Dendritic cell treated with granulocyte-macrophage colony-stimulating factor and Interleukin-4, amounts not matched to agents 40 ng/mL and 50 ng/mL, for 4 days (primary cell): ENCODE measurements around the gene PES1.

Source experiments
- H3K27ac Mint-ChIP-seq: one replicate; pipeline ENCODE4 v1.8.0; 2022; ENCODE audit warnings: mild to moderate bottlenecking, mixed read lengths
- H3K27me3 Mint-ChIP-seq: one replicate; pipeline ENCODE4 v1.8.0; 2022; ENCODE audit warnings: mild to moderate bottlenecking, mixed read lengths
- H3K36me3 Mint-ChIP-seq: one replicate; pipeline ENCODE4 v1.8.0; 2022; ENCODE audit warnings: low read depth, mixed read lengths
- H3K4me1 Mint-ChIP-seq: one replicate; pipeline ENCODE4 v1.8.0; 2022; ENCODE audit warnings: low read depth, mixed read lengths
- H3K4me3 Mint-ChIP-seq: one replicate; pipeline ENCODE4 v1.8.0; 2022; ENCODE audit warnings: mild to moderate bottlenecking, moderate library complexity, mixed read lengths
- H3K9me3 Mint-ChIP-seq: one replicate; pipeline ENCODE4 v1.8.0; 2022; ENCODE audit warnings: mixed read lengths
- intact Hi-C: fragments of 100-400 bp; cut with micrococcal nuclease; formaldehyde crosslinking; loops from one replicate; pipeline ENCODE4 v1.15.0; 2022

Gene PES1

DNA sequence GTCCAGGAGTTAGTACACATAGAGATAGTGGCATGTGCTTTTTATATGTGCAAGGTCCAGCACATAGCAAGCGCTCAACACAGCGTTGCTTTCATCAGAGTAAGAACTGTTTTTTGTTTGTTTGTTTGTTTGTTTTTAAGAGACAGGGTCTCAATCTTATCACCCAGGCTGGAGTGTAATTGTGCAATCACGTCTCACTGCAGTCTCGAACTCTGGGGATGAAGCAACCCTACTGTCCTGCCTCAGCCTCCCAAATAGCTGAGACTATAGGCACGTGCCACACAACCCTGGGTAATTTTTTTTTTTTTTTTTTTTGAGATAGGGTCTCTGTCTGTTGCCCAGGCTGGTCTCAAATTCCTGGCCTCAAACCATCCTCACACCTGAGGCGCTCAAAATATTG lies 26.1 kb upstream of the PES1 start:
- intact Hi-C loops, result no loop called here
- Mint-ChIP-seq H3K9me3 (no peaks in the 10 kb centered on the region), H3K4me3 (no peak overlapping the region), H3K4me1 (peaks cover 16% of the 10 kb centered on the region), H3K27ac (no peak overlapping the region), H3K36me3 (peaks cover 91% of the 10 kb centered on the region), H3K27me3 (no peaks in the 10 kb centered on the region)

DNA sequence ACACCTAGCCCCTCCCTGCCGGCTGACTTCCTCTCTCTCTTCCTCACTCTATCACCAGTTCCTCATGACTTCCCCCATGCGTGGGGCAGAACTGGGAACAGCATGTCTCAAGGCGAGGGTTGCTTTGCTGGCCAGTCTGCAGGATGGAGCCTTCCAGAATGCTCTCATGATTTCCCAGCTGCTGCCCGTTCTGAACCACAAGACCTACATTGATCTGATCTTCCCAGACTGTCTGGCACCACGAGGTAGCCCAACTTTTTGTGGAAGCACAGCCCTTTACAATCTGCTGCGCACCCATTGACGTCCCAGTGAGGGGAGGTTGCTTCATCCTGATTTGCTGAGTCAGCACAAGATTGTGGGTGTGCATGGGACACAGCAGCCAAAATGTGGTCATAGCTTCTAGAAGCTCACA lies 23.8 kb upstream of the PES1 start:
- no peaks in the 10 kb centered on the region for H3K27me3 Mint-ChIP-seq
- H3K9me3 Mint-ChIP-seq, result no peaks in the 10 kb centered on the region
- H3K27ac Mint-ChIP-seq, result peak overlapping the region; percentile 27
- peaks cover 27% of the 10 kb centered on the region for H3K4me1 Mint-ChIP-seq
- no peak overlapping the region for H3K4me3 Mint-ChIP-seq
- peaks cover 88% of the 10 kb centered on the region for H3K36me3 Mint-ChIP-seq
- intact Hi-C loops, result no loop called here

DNA sequence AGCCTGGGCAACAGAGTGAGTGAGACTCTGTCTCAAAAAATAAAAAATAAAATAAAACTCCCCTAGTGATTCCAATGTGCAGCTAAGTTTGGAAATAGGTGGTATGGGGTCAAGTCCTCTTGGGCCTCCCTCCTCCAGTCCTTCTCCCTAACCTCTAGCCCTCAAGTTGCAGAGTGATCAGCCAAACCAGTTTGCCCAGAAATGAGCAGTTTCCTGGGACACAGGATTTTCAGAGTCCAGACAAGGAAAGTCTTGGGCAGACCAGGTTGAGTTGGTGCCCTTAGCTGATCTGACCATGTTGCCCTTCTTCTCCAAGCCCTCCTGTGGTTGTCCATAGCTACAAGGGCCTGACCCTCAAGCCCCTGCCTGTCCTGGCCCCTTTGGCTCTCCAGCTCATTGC lies 23.2 kb upstream of the PES1 start:
- Mint-ChIP-seq H3K27me3 (no peaks in the 10 kb centered on the region), H3K36me3 (peaks cover 83% of the 10 kb centered on the region), H3K4me1 (peaks cover 33% of the 10 kb centered on the region), H3K27ac (peak overlapping the region; percentile 7), H3K9me3 (no peaks in the 10 kb centered on the region), H3K4me3 (no peak overlapping the region)
- intact Hi-C loops, result no loop called here

DNA sequence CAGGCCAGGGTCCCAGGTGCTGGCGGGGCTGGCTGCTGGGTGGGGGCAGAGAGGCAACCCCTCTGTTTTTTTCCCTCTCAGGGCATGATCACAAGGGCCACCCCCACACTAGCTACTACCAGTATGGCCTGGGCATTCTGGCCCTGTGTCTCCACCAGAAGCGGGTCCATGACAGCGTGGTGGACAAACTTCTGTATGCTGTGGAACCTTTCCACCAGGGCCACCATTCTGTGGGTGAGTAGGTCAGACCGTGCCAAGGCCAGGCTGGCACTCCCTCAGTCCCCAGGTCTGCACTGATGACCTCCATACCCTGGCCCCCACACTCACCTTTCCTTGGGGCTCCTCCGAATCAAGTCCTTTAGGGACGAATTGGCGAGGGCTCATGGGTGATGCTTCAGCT lies 22.6 kb upstream of the PES1 start:
- intact Hi-C loops, result no loop called here
- Mint-ChIP-seq H3K9me3 (no peaks in the 10 kb centered on the region), H3K4me1 (peaks cover 39% of the 10 kb centered on the region), H3K36me3 (peaks cover 77% of the 10 kb centered on the region), H3K27ac (peak overlapping the region; percentile 7), H3K4me3 (no peak overlapping the region), H3K27me3 (no peaks in the 10 kb centered on the region)

DNA sequence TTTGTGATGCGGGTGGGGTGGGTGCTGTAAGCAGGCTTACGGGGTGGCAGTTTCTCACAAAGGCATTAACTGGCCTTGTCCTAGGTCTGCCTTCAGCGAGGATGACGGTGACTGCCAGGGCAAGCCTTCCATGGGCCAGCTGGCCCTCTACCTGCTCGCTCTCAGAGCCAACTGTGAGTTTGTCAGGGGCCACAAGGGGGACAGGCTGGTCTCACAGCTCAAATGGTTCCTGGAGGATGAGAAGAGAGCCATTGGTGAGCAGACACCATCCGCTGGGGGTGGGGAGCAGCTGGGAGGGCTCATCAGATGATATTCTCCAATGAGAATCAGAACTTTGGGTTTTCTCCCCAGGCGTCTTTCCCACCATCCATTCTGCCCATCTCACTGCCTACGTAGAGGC lies 21.1 kb upstream of the PES1 start:
- intact Hi-C loops, result no loop called here
- H3K4me3 Mint-ChIP-seq, result no peak overlapping the region
- peaks cover 68% of the 10 kb centered on the region for H3K36me3 Mint-ChIP-seq
- H3K27ac Mint-ChIP-seq, result no peak overlapping the region
- no peaks in the 10 kb centered on the region for H3K9me3 Mint-ChIP-seq
- peaks cover 54% of the 10 kb centered on the region for H3K4me1 Mint-ChIP-seq
- no peaks in the 10 kb centered on the region for H3K27me3 Mint-ChIP-seq

DNA sequence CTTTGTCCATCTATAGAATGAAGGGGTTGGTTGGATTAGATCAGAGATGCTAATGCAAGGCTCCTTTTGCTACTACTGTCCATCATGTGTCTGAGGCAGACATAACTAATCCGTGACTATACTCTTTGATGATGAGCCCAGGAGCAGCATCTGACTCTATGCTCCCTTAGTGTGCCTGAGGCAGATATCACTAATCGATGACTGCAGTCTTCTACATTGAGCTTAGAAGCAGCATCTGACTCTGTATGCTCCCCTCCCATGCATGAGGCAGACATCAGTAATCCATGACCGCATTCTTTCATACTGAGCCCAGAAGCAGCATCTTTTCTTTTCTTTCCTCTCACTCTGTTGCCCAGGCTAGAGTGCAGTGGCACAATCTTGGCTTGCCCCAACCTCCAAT lies 19.5 kb upstream of the PES1 start:
- peak overlapping the region; percentile 86 for H3K27ac Mint-ChIP-seq
- H3K4me3 Mint-ChIP-seq, result no peak overlapping the region

DNA sequence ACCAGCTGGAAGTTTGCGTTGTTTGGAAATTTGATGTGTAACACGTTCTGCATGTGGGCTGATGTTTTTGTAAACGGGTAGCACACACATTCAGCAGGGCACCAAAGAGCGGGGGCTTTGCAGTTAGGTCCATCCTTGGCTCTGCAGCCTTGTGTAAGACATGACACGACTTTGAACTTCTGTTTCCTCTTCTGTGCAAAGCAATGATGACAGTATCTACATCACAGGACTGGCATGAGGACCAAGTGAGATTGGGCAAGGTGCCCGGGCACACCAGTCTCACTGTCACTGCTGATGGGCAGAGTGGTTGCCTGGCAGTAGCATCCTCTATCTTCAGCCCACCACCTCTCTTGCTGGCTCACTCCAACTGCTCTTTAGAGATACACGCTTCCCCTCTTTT lies 18.6 kb upstream of the PES1 start:
- Mint-ChIP-seq H3K9me3 (no peaks in the 10 kb centered on the region), H3K4me3 (peak overlapping the region; percentile 10), H3K36me3 (peaks cover 53% of the 10 kb centered on the region), H3K27ac (peak overlapping the region; percentile 86), H3K27me3 (no peaks in the 10 kb centered on the region), H3K4me1 (peaks cover 71% of the 10 kb centered on the region)
- intact Hi-C loops, result no loop called here

More for the DNA sequence above, 19.5 kb upstream of the PES1 start:
- intact Hi-C loops, result no loop called here
- H3K27me3 Mint-ChIP-seq, result no peaks in the 10 kb centered on the region
- peaks cover 62% of the 10 kb centered on the region for H3K36me3 Mint-ChIP-seq
- H3K9me3 Mint-ChIP-seq, result no peaks in the 10 kb centered on the region
- peaks cover 70% of the 10 kb centered on the region for H3K4me1 Mint-ChIP-seq

DNA sequence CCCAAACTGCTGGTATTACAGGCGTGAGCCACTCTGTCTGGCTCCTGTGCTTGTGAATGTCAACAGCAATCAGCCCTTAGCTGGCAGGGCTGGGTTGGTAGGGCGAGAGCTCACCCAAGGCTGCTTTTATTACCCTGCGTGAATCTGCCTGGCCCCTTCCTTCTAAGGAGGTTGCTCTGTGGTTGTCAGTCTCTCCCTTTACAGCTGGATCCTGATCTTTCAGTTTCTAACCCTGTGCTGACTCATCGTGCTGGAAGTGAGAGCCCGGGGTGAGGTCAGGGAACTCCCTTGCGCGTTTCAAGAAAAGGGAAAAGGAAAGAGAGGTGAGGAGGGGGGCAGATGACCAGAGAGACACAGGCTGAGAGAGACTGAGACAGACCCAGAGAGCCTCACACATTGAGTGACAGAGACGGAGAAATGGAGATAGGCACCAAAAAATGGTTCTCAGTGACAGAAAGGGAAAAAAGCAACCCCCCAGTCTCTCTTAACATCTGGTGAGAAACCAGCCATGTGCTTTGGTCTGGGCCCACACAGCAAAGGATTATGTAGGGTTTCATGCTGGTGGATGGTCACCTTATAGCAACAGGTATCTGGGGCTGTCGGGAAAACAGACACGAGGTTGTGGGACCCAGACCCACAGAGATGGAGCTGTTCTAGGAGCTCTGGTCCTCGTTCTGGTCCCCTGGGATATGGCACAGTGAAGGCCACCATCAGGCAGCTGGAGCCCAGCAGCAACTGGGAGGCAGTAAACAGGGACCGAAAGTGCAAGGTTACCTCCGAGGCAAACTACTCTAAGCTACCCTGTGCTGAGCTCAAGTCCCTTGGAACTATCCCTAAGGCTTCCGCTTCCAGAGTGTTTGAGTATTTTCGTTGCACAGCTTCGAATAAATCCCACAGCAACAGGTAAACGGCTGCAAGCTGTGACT lies 17.8 kb upstream of the PES1 start:
- peak overlapping the region; percentile 84 for H3K4me3 Mint-ChIP-seq
- no peaks in the 10 kb centered on the region for H3K9me3 Mint-ChIP-seq
- peaks cover 45% of the 10 kb centered on the region for H3K36me3 Mint-ChIP-seq
- H3K27me3 Mint-ChIP-seq, result no peaks in the 10 kb centered on the region
- H3K27ac Mint-ChIP-seq, result peak overlapping the region; percentile 86
- peaks cover 66% of the 10 kb centered on the region for H3K4me1 Mint-ChIP-seq
- intact Hi-C loops, result no loop called here

DNA sequence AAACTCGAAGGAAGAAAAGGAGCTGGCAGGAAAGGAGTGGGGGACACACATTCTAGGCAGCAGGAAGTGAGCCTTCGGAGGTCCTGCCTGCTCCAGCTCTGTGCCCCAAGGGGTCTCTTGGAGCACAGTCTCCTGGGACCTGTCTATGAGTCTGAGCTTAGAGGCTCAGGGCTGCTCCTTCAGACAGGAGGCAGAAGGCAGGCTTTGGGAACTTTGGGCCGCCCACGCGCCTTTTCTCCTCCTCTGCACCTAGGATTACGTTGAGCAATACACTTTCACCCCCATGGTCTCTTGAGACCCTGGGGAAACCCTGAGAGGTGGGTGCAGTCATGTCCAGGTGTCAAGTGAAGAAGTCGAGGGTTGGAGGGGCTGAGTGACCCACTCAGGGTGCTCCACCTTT lies 16.2 kb upstream of the PES1 start:
- Mint-ChIP-seq H3K27ac (peak overlapping the region; percentile 86), H3K27me3 (no peaks in the 10 kb centered on the region), H3K4me3 (peak overlapping the region; percentile 84), H3K36me3 (peaks cover 34% of the 10 kb centered on the region), H3K9me3 (no peaks in the 10 kb centered on the region), H3K4me1 (peaks cover 66% of the 10 kb centered on the region)
- intact Hi-C loops, result no loop called here

DNA sequence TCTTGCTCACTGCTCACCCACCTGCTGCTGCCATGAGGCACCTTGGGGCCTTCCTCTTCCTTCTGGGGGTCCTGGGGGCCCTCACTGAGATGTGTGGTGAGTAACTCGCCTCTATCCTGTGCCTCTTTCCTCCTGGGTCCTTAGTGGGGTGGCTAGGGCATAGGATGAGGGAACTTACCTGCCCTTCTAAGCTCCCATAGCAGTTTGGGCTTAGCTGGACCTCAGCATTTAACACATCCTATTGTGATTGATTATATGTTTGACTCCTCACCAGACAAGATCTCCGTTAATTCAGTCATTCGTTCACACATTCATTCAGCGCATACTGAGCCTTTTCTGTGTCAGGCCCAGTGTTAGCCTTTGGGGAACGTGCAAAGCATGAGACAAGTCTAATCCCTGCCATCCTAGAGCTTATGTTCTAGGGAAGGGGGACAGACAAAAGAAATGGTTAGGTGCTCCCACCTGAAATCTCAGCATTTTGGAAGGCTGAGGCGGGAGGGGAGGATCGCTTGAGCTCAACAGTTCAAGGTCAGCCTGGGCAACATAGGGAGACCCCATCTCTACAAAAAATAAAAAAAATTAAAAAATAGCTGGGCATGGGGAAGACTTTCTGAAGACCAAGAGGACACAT lies 15.7 kb upstream of the PES1 start:
- intact Hi-C loops, result no loop called here
- no peaks in the 10 kb centered on the region for H3K9me3 Mint-ChIP-seq
- peaks cover 29% of the 10 kb centered on the region for H3K36me3 Mint-ChIP-seq
- peak overlapping the region; percentile 84 for H3K4me3 Mint-ChIP-seq
- peak overlapping the region; percentile 86 for H3K27ac Mint-ChIP-seq
- peaks cover 66% of the 10 kb centered on the region for H3K4me1 Mint-ChIP-seq
- H3K27me3 Mint-ChIP-seq, result no peaks in the 10 kb centered on the region

DNA sequence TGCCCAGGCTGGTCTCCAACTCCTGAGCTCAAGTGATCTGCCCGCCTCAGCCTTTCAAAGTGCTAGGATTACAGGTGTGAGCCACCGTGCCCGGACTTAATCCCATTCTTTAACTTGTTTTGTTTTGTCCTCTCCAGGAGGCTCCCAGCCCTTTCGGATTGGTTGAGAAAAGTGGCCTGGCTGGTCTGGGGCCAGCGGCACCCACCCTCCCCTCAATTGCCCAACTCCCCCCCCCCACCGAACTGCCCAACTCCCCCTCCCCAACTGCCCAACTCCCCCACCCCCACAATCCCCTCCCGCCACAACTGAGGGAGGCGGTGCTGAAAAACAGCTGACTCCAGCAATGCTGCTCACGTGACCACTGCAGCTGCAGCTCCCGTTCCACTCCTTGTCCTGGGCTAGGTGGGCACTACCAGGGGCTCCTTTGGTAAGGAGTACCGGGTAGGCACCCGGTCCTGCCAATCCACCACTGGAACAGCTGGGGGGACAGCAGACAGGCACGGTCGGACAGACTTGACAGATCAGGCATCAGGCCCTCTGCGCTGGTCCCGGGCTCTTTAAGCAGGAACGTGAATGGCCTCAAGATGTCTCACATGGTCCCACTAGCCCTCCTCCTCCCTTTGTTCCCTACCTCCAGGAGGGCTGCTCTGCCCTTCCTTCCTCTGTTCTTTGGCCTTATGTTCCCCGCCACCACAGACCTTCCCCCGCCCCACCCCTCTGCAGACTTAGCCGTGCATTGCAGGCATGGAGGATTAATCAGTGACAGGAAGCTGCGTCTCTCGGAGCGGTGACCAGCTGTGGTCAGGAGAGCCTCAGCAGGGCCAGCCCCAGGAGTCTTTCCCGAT lies 15.0 kb upstream of the PES1 start, which contains the start of gene TCN2:
TSS of gene TCN2 (plus strand) at position 720 of the 845 bp plus-strand sequence. CDS start 158 bp downstream, outside the sequence.
- intact Hi-C loops, result no loop called here
- H3K4me1 Mint-ChIP-seq, result peaks cover 66% of the 10 kb centered on the region
- no peaks in the 10 kb centered on the region for H3K27me3 Mint-ChIP-seq
- H3K9me3 Mint-ChIP-seq, result no peaks in the 10 kb centered on the region
- peak within 1 kb of the TSS; percentile 86 for H3K27ac Mint-ChIP-seq
- H3K4me3 Mint-ChIP-seq, result peak within 1 kb of the TSS; percentile 84
- H3K36me3 Mint-ChIP-seq, result peaks cover 23% of the 10 kb centered on the region

DNA sequence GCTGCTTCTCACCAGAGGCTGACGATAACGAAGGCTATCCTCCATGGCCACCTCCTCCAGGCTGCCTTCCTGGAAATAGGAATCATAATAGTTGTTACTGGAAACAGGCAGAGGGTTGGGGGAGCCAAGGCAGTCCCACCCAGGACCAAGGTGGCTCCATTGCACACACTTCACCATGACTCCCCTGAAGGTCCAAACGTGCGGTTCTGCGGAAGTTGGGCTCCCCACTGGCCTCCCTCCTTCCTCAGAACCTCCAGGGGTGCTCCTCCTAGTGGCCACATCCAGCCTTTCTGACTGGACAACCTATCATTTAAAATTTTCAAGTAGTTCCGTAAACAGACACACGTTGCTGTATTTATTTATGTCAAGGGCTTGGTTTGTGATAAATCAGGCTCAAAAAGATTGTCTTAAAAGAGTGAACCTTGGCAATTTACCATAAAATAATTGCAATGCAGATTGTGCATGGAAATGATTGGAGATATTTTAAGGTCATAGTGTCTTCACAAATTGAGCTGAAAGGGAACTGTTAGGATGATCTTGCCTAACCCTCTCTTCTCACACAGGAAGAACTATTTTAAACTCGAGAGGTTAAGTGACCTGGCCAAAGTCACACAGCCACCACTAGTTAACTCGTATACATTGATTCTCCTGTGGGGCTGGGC lies 13.9 kb upstream of the PES1 start:
- Mint-ChIP-seq H3K9me3 (no peaks in the 10 kb centered on the region), H3K4me1 (peaks cover 64% of the 10 kb centered on the region), H3K4me3 (no peak overlapping the region), H3K27ac (peak overlapping the region; percentile 86), H3K27me3 (no peaks in the 10 kb centered on the region), H3K36me3 (peaks cover 14% of the 10 kb centered on the region)
- intact Hi-C loops, result no loop called here

DNA sequence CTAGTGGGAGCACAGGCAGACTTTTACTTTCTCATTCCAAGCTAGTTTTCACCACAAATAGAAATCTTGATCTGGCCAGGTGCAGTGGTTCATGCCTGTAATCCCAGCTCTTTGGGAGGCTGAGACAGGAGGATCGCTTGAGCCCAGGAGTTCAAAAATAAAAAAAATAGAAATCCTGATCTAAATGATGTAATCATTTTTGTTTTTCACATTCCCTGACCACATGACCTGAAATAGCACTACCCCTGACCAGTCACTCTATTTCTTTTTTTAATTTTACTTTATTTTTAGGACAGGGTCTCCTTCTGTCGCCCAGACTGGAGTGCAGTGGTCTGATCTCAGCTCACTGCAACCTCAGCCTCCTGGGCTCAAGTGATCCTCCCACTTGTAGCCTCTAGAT lies 13.0 kb upstream of the PES1 start:
- intact Hi-C loops, result no loop called here
- Mint-ChIP-seq H3K4me1 (peaks cover 56% of the 10 kb centered on the region), H3K27ac (no peak overlapping the region), H3K9me3 (no peaks in the 10 kb centered on the region), H3K36me3 (peaks cover 14% of the 10 kb centered on the region), H3K27me3 (no peaks in the 10 kb centered on the region), H3K4me3 (no peak overlapping the region)
